ENCODE results near the gene TTLL12.

Gene TTLL12

DNA sequence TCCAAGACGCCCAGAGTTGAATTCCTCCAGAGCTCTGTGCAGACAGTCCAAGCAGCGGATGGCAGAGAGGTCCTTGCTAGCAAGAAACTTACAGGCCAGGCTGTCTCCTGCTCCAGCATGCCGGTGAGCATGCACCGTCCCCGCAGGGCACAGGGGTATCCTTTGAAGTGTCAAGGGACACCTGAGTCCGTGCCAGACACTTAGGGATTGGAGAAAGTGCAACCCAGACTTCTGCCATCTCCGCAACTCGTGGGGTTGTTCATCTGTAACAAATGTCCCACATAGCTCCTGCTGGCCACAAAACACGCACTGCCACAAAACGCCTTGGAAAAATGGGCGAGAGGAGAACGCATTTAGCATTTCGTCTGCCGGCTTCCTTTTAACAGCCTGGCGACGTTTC is 22.3 kb downstream of the TTLL12 start:
- ChIA-PET CTCF (interaction anchor here (1.0 kb wide), 1 partner anchor 23 kb away, joined by 3 read pairs; no protein-coding TSS in a partner anchor), POLR2A (interaction anchor here (1.2 kb wide), 1 partner anchor 12 kb away, joined by 5 read pairs; no protein-coding TSS in a partner anchor)
- H3K4me3 ChIP-seq (ENCODE audit: low read depth, low read length) = no peak overlapping the region
- TF ChIP-seq, protein P1, sequence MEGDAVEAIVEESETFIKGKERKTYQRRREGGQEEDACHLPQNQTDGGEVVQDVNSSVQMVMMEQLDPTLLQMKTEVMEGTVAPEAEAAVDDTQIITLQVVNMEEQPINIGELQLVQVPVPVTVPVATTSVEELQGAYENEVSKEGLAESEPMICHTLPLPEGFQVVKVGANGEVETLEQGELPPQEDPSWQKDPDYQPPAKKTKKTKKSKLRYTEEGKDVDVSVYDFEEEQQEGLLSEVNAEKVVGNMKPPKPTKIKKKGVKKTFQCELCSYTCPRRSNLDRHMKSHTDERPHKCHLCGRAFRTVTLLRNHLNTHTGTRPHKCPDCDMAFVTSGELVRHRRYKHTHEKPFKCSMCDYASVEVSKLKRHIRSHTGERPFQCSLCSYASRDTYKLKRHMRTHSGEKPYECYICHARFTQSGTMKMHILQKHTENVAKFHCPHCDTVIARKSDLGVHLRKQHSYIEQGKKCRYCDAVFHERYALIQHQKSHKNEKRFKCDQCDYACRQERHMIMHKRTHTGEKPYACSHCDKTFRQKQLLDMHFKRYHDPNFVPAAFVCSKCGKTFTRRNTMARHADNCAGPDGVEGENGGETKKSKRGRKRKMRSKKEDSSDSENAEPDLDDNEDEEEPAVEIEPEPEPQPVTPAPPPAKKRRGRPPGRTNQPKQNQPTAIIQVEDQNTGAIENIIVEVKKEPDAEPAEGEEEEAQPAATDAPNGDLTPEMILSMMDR (IDR thresholded peaks at IDR 0.05; ENCODE audit: insufficient read depth, low read length, missing control alignments) = no peak
- DNase-seq (ENCODE audit: low read depth, low spot score) = no peak

DNA sequence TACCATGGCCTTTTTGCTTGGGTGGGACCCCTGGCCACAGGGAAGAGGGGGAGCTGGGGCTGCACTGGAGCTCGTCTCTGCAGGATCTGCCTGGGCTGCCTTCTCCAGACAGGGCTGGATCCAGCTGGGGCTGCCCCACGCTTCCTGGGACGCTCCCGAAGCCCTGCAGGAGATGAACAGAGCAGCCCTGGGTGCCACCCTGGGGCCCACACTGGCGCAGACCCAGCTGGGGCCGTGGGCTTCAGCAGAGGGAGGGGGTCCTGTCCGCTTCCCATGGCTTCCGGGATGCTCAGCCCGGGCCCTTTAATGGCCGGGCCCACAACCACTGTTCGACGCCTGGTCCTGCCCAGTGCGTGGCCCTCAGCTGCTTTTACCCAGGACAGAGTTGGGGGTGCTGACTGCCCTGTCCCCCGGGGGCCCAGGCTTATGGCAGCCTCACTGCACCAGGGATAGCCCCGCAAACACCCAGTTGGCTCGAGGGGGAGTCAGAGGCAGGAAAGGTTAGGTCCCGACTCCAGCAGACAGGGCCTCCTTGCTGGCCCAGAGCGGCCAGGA is 23.6 kb downstream of the TTLL12 start:
- H3K4me3 ChIP-seq (ENCODE audit: low read depth, low read length) = no peak overlapping the region
- DNase-seq (ENCODE audit: low read depth, low spot score) = no peak
- TF ChIP-seq, protein P1 (IDR thresholded peaks at IDR 0.05; ENCODE audit: insufficient read depth, low read length, missing control alignments) = no peak
- ChIA-PET CTCF (interaction anchor here (1.2 kb wide), 1 partner anchor 24 kb away, joined by 4 read pairs; the partner anchor contains the start of gene TTLL12), POLR2A (no interaction called here)

DNA sequence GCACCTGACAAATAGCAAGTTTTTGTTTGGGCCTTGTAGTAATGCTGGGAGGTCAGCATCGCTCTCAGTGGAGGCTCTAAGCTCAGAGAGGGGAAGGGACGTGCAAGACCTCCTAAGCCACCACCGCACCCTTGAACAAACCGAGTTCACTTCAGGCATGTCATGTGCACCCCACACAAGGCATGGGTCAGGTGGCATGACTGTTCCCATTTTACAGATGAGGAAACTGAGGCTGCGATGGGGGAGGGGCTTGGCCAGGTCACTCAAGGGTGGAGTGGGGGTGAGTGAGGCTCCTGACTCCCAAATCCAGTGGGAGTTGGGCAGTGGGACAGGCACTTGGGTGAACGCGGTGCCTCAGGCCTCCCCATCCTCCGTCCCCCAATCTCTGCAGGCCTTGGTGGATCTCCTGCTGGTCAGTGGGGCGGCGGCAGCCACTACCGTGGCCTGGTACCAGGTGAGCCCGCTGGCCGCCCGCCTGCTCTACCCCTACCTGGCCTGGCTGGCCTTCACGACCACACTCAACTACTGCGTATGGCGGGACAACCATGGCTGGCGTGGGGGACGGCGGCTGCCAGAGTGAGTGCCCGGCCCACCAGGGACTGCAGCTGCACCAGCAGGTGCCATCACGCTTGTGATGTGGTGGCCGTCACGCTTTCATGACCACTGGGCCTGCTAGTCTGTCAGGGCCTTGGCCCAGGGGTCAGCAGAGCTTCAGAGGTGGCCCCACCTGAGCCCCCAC is 24.4 kb downstream of the TTLL12 start:
- DNase-seq (ENCODE audit: low read depth, low spot score) = no peak

DNA sequence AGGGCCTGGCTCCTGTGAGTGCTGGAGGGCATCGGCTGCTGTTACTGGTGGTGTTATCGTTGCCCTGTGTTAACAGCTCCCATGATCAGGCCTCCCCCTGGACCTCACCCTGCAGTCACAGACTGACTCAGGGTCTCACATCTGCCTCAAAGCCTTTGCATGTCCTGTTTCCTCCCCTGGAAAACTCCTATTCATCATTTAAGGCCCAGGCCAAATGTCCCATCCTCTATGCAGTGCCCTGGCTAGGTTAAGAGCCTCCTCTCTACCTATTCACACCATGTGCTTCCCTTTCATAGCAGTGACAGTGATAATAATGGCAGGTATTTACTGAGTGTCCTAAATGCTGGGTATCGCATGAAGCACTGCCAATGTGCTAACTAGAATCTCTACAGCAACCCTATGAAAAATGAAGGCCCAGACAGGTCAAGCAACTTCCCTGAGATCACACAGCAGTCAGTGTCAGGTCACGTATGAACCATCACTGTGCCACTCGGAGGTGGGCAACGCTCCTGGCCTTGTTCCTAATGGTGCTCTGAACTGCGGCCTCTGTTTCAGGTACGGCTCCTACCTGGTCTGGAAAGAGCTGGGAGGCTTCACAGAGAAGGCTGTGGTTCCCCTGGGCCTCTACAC is 26.3 kb downstream of the TTLL12 start:
- TF ChIP-seq, protein P1 (IDR thresholded peaks at IDR 0.05; ENCODE audit: insufficient read depth, low read length, missing control alignments) = no peak
- no peak overlapping the region for H3K4me3 ChIP-seq (ENCODE audit: low read depth, low read length)
- CTCF ChIA-PET = no interaction called here
- DNase-seq (ENCODE audit: low read depth, low spot score) = no peak
- POLR2A ChIA-PET = no interaction called here

More for the DNA sequence above, 24.4 kb downstream of the TTLL12 start:
- H3K4me3 ChIP-seq (ENCODE audit: low read depth, low read length) = no peak overlapping the region
- ChIA-PET CTCF (no interaction called here), POLR2A (no interaction called here)
- TF ChIP-seq, protein P1 (IDR thresholded peaks at IDR 0.05; ENCODE audit: insufficient read depth, low read length, missing control alignments) = no peak

- DNase-seq (ENCODE audit: low read depth, low spot score) = no peak
- no peak overlapping the region for H3K4me3 ChIP-seq (ENCODE audit: low read depth, low read length)
- CTCF ChIA-PET = no interaction called here
- POLR2A ChIA-PET = no interaction called here
- TF ChIP-seq, protein P1 (IDR thresholded peaks at IDR 0.05; ENCODE audit: insufficient read depth, low read length, missing control alignments) = peak; percentile 26
Measured at GRCh38 chr22:43159484-43160178, 27.3 kb downstream of the TTLL12 start.

Data from AG04449 (cell line).